ENCODE measurements around the gene ADIPOQ. TPM values are rescaled to one million over a fixed set of nuclear protein-coding genes. Genes with fewer than 3 reads are reported as not detected.
A peak's percentile ranks its signal among the peaks of the same experiment; 100 is the strongest.
"Not testable (repeated sequence)": the region's sequence is repeated elsewhere in the genome, so short reads cannot be mapped to it uniquely, and the experiment has no call there.

ADIPOQ gene
- total and polyA plus RNA-seq, 4 experiments from 2014 or later: not detected

DNA sequence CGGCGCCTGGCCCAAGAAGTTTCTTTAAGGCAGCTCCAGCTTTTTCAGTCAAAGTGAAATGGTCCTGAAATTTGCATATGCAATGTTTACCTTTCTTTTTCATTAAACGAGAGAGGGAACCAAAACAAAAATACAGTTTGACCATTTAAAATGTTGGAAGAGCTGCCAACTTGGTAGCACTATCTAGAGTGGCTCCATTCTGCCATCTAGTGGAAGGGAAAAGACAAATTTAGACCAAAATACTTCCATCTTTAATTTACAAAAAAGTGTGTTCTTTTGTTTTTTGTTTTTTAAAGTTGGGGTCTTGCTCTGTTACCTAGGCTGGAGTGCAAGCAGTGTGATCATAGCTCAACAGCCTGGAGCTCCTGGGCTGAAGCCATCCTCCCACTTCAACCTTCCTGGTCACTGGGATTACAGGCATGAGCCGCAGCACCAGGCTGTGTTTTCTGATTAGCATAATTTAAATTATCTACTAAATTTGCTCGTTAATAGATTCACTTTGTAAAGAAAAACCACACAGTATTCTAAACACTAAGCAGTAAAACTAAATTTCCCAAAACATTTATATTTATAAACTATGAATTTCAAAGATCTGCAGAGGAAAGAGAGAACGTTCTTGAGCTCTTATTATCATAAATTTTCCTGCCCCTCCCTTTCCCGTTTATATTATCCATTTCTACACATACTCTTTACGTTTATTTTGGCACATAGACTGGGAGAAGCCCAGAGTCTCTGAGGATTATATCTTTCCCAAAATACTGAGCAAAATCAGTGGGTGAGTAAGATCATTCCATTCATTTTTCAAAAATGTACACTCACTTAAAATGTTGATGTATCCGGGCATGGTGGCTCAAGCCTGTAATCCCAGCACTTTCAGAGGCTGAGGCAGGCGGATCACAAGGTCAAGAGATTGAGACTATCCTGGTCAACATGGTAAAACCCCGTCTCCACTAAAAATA is 20.8 kb upstream of the ADIPOQ start:
- no peaks in the 10 kb centered on the region for H3K27me3 ChIP-seq (ENCODE audit: insufficient read depth, low read length)
- intact Hi-C loops (cut with micrococcal nuclease): loop anchor here (1.0 kb wide), 1 partner anchor 206 kb away; no protein-coding TSS in a partner anchor
- no peaks in the 10 kb centered on the region for H3K9me3 Mint-ChIP-seq
- H3K4me3 ChIP-seq (ENCODE audit: low read length in 2 of 2): no peak overlapping the region
- H3K9me3 ChIP-seq (ENCODE audit: control insufficient read depth in 1 of 2, low read length in 2 of 2): no peaks in the 10 kb centered on the region
- DNase-seq: peak in 4 of 5 donors; percentile 42 to 56 (median 46)
- ChIA-PET CTCF (ENCODE audit: partially characterized antibody) (interaction anchor here (0.7 to 9.8 kb wide), 25 partner anchors 9 to 849 kb away, joined by 3 to 278 read pairs (median 4); partner anchors contain the start of genes AHSG, DNAJB11, EIF4A2 and RPL39L), POLR2A (ENCODE audit: partially characterized antibody) (interaction anchor here (0.6 to 2.1 kb wide), 5 partner anchors 36 to 252 kb away, joined by 3 to 12 read pairs (median 5); partner anchors contain the start of genes DNAJB11 and EIF4A2)
- H3K4me3 Mint-ChIP-seq: no peak overlapping the region
- peaks cover 5 to 15% (median 11%) of the 10 kb centered on the region in 4 donors for H3K4me1 Mint-ChIP-seq
- no peaks in the 10 kb centered on the region for H3K36me3 Mint-ChIP-seq
- peak overlapping the region in 1 of 7 donors; percentile 4 for H3K27ac Mint-ChIP-seq
- peaks cover 13% of the 10 kb centered on the region for H3K4me1 ChIP-seq (ENCODE audit: insufficient read depth, low read length)
- H3K27me3 Mint-ChIP-seq: peaks cover 3 to 8% of the 10 kb centered on the region in 2 donors
- no peak overlapping the region for H3K27ac ChIP-seq (ENCODE audit: low read depth, low read length)
- no peaks in the 10 kb centered on the region for H3K36me3 ChIP-seq (ENCODE audit: insufficient read depth, low read length)

DNA sequence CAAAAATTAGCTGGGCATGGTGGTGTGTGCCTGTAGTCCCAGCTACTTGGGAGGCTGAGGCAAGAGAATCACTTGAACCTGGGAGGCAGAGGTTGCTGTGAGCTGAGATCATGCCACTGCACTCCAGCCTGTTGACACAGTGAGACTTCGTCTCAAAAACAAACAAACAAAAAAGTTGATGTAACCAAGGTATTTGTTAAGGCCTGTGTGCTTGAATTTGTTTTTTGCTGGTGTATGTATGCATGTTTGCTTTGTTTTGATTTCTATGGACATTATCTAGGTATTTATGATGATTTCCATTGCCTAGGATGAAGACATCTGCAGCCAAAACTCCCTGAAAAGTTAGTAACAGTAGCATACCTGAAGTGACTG is 20.1 kb upstream of the ADIPOQ start:
- H3K9me3 Mint-ChIP-seq; H3K36me3 Mint-ChIP-seq; H3K27me3 ChIP-seq (ENCODE audit: insufficient read depth, low read length); H3K27me3 Mint-ChIP-seq; H3K4me3 Mint-ChIP-seq; H3K27ac ChIP-seq (ENCODE audit: low read depth, low read length); H3K9me3 ChIP-seq (ENCODE audit: control insufficient read depth in 1 of 2, low read length in 2 of 2); intact Hi-C loops (cut with micrococcal nuclease); H3K27ac Mint-ChIP-seq; H3K36me3 ChIP-seq (ENCODE audit: insufficient read depth, low read length); H3K4me3 ChIP-seq (ENCODE audit: low read length in 2 of 2); DNase-seq: not testable (repeated sequence)
- ChIA-PET POLR2A (ENCODE audit: partially characterized antibody) (interaction anchor here (1.4 to 2.1 kb wide), 2 partner anchors 39 to 252 kb away, joined by 5 to 12 read pairs; partner anchors contain the start of genes DNAJB11 and EIF4A2), CTCF (ENCODE audit: partially characterized antibody) (interaction anchor here (0.8 to 9.8 kb wide), 15 partner anchors 10 to 849 kb away, joined by 3 to 278 read pairs (median 4); partner anchors contain the start of genes AHSG, EIF4A2 and RPL39L)
- H3K4me1 ChIP-seq (ENCODE audit: insufficient read depth, low read length): peaks cover 14% of the 10 kb centered on the region
- peaks cover 5 to 16% (median 11%) of the 10 kb centered on the region in 4 donors for H3K4me1 Mint-ChIP-seq

DNA sequence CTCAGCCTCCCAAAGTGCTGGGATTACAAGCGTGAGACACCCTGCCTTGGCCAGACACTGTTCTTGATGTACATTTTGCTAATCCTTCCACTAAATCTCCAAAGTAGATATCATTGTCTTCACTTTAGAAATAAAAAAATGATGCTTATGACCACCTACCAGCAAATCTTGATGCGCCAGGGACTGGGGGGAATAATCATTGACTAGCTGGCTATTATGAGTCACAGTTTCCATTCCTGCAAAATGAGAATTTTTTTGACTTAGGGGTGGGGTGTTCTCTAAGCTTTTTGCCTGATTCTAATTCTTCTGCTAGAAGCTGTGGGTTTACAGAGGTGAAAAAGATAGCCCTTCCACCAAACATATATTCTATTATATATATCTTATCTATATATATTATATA is 19.1 kb upstream of the ADIPOQ start:
- Histone ChIP-seq H3K27ac (ENCODE audit: low read depth, low read length) (no peak overlapping the region), H3K4me3 (ENCODE audit: low read length in 2 of 2) (no peak overlapping the region), H3K36me3 (ENCODE audit: insufficient read depth, low read length) (no peaks in the 10 kb centered on the region), H3K4me1 (ENCODE audit: insufficient read depth, low read length) (peaks cover 23% of the 10 kb centered on the region), H3K27me3 (ENCODE audit: insufficient read depth, low read length) (peaks cover 6% of the 10 kb centered on the region), H3K9me3 (ENCODE audit: control insufficient read depth in 1 of 2, low read length in 2 of 2) (no peaks in the 10 kb centered on the region)
- intact Hi-C loops (cut with micrococcal nuclease): no loop called here
- no peak overlapping the region for H3K27ac Mint-ChIP-seq
- H3K27me3 Mint-ChIP-seq: peaks cover 4 to 10% of the 10 kb centered on the region in 2 donors
- peaks cover 5 to 16% (median 13%) of the 10 kb centered on the region in 4 donors for H3K4me1 Mint-ChIP-seq
- peaks cover 0 to 3% (median 0%) of the 10 kb centered on the region in 8 donors for H3K9me3 Mint-ChIP-seq
- POLR2A ChIA-PET (ENCODE audit: partially characterized antibody): no interaction called here
- H3K4me3 Mint-ChIP-seq: no peak overlapping the region
- CTCF ChIA-PET (ENCODE audit: partially characterized antibody): interaction anchor here (0.7 to 9.8 kb wide), 4 partner anchors 42 to 283 kb away, joined by 3 to 278 read pairs (median 4); partner anchors contain the start of gene AHSG
- H3K36me3 Mint-ChIP-seq: no peaks in the 10 kb centered on the region
- DNase-seq: no peak

GRCh38 chr3:186824430-186825139 is 17.9 kb upstream of the ADIPOQ start:
- H3K27ac ChIP-seq (ENCODE audit: low read depth, low read length): no peak overlapping the region
- H3K4me3 ChIP-seq (ENCODE audit: low read length in 2 of 2): no peak overlapping the region
- POLR2A ChIA-PET (ENCODE audit: partially characterized antibody): interaction anchor here (1.2 to 5.0 kb wide), 2 partner anchors 41 to 208 kb away, joined by 3 to 71 read pairs; partner anchors contain the start of gene EIF4A2
- peaks cover 25% of the 10 kb centered on the region for H3K4me1 ChIP-seq (ENCODE audit: insufficient read depth, low read length)
- Mint-ChIP-seq H3K4me1 (peaks cover 5 to 16% (median 13%) of the 10 kb centered on the region in 4 donors), H3K4me3 (peak overlapping the region in 1 of 8 donors; percentile 35), H3K27ac (no peak overlapping the region), H3K9me3 (peaks cover 0 to 3% (median 0%) of the 10 kb centered on the region in 8 donors), H3K36me3 (no peaks in the 10 kb centered on the region), H3K27me3 (peaks cover 9 to 16% of the 10 kb centered on the region in 2 donors)
- no peak for DNase-seq
- intact Hi-C loops (cut with micrococcal nuclease): loop anchor here (5.0 kb wide), 2 partner anchors 313 to 567 kb away; partner anchors contain the start of gene RPL39L
- H3K27me3 ChIP-seq (ENCODE audit: insufficient read depth, low read length): peaks cover 11% of the 10 kb centered on the region
- no peaks in the 10 kb centered on the region for H3K36me3 ChIP-seq (ENCODE audit: insufficient read depth, low read length)
- H3K9me3 ChIP-seq (ENCODE audit: control insufficient read depth in 1 of 2, low read length in 2 of 2): no peaks in the 10 kb centered on the region
- CTCF ChIA-PET (ENCODE audit: partially characterized antibody): interaction anchor here (1.2 to 9.8 kb wide), 3 partner anchors 39 to 881 kb away, joined by 3 to 278 read pairs (median 5); partner anchors contain the start of gene AHSG

DNA sequence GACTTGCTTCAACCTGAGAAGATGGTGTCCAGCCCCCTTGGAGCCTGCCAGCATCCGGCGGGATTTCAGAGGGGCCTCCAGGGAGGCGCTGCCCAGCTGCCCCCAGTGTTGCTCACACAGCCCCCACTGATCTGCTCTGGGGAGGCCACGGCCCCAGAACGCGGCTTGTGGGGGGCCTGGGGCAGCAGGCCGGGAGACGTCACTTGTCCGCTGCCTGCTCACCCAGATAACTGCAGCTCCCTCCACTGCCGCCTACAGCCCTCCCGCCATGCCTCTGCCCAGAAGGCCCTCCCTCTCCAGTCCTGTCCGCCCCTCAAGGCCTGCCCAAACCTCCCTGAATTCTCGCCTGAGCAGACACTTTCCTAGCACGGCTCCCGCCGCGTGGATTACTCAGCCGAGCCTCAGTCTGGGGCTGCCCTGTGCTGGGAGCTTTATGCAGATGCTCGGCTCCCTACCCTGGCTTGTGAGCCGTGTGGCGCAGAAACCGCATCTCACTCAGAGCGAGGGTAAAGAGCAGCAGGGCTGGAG is 17.2 kb upstream of the ADIPOQ start:
- Histone ChIP-seq H3K27ac (ENCODE audit: low read depth, low read length) (no peak overlapping the region), H3K4me3 (ENCODE audit: low read length in 2 of 2) (no peak overlapping the region), H3K4me1 (ENCODE audit: insufficient read depth, low read length) (peaks cover 25% of the 10 kb centered on the region), H3K9me3 (ENCODE audit: control insufficient read depth in 1 of 2, low read length in 2 of 2) (no peaks in the 10 kb centered on the region), H3K36me3 (ENCODE audit: insufficient read depth, low read length) (no peaks in the 10 kb centered on the region), H3K27me3 (ENCODE audit: insufficient read depth, low read length) (peaks cover 11% of the 10 kb centered on the region)
- DNase-seq: no peak
- H3K36me3 Mint-ChIP-seq: no peaks in the 10 kb centered on the region
- peaks cover 0 to 3% (median 0%) of the 10 kb centered on the region in 8 donors for H3K9me3 Mint-ChIP-seq
- ChIA-PET CTCF (ENCODE audit: partially characterized antibody) (interaction anchor here (1.2 to 9.8 kb wide), 3 partner anchors 40 to 882 kb away, joined by 3 to 278 read pairs (median 5); partner anchors contain the start of gene AHSG), POLR2A (ENCODE audit: partially characterized antibody) (interaction anchor here (1.2 to 5.0 kb wide), 3 partner anchors 19 to 209 kb away, joined by 3 to 71 read pairs (median 16); partner anchors contain the start of genes EIF4A2 and RFC4)
- intact Hi-C loops (cut with micrococcal nuclease): loop anchor here (5.0 kb wide), 2 partner anchors 312 to 568 kb away; partner anchors contain the start of gene RPL39L
- H3K27ac Mint-ChIP-seq: peak overlapping the region in 2 of 7 donors; percentile 36 to 46
- H3K4me3 Mint-ChIP-seq: peak overlapping the region in 6 of 8 donors; percentile 25 to 93 (median 72)
- peaks cover 15 to 23% of the 10 kb centered on the region in 2 donors for H3K27me3 Mint-ChIP-seq
- H3K4me1 Mint-ChIP-seq: peaks cover 5 to 16% (median 12%) of the 10 kb centered on the region in 4 donors

DNA sequence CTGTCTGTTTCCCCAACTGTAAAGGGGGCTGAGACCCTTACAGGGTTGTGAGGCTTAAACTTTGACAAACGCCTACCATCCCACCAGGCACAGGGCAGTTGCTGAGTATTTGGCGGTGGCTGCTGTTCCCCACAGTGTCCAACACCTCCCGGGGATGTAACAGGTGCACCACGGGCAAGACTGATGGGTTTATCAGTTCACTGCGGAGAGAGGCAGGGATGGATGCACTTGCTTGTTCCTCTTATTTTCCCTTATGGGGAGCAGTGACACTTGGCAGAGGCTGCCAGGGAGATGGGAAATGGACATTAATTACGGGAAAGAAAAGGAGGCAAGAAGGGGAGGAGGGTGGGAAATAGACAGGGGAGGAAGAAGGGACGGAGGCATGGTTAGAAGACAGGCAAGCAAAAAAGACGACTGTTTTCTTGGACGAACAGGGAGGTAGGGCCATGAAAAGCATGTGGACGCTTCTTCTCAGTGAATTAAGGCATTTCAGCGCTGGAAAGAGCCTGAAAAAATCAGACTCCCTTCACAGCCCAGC is 16.6 kb upstream of the ADIPOQ start:
- H3K36me3 Mint-ChIP-seq: no peaks in the 10 kb centered on the region
- POLR2A ChIA-PET (ENCODE audit: partially characterized antibody): interaction anchor here (0.6 to 5.0 kb wide), 5 partner anchors 19 to 209 kb away, joined by 3 to 71 read pairs (median 6); partner anchors contain the start of genes EIF4A2 and RFC4
- intact Hi-C loops (cut with micrococcal nuclease): loop anchor here (5.0 kb wide), 2 partner anchors 311 to 569 kb away; partner anchors contain the start of gene RPL39L
- CTCF ChIA-PET (ENCODE audit: partially characterized antibody): interaction anchor here (9.8 kb wide), 1 partner anchor 212 kb away, joined by 278 read pairs; the partner anchor contains the start of gene AHSG
- Histone ChIP-seq H3K4me3 (ENCODE audit: low read length in 2 of 2) (no peak overlapping the region), H3K4me1 (ENCODE audit: insufficient read depth, low read length) (peaks cover 25% of the 10 kb centered on the region), H3K27me3 (ENCODE audit: insufficient read depth, low read length) (peaks cover 15% of the 10 kb centered on the region), H3K27ac (ENCODE audit: low read depth, low read length) (no peak overlapping the region), H3K9me3 (ENCODE audit: control insufficient read depth in 1 of 2, low read length in 2 of 2) (no peaks in the 10 kb centered on the region), H3K36me3 (ENCODE audit: insufficient read depth, low read length) (no peaks in the 10 kb centered on the region)
- peak overlapping the region; percentile 44 to 93 (median 72) for H3K4me3 Mint-ChIP-seq
- H3K27ac Mint-ChIP-seq: peak overlapping the region in 2 of 7 donors; percentile 31 to 36
- no peak for DNase-seq
- H3K9me3 Mint-ChIP-seq: peaks cover 0 to 3% (median 0%) of the 10 kb centered on the region in 8 donors
- peaks cover 5 to 16% (median 12%) of the 10 kb centered on the region in 4 donors for H3K4me1 Mint-ChIP-seq
- peaks cover 21 to 28% of the 10 kb centered on the region in 2 donors for H3K27me3 Mint-ChIP-seq
